Retinal pigment epithelial cell (primary cell): Measurements from ENCODE around the gene FOXO1.

ENCODE experiments used
- DNase-seq: peaks from one replicate; pipeline ENCODE4 v3.0.0-alpha.2; 2010; ENCODE audit warnings: low read depth
- H3K4me3 ChIP-seq: 2 replicates; pipeline ENCODE4 v1.5.1; 2011; ENCODE audit warnings: mild to moderate bottlenecking, low read length, control low read depth, moderate library complexity
- CTCF ChIP-seq: conservative IDR thresholded peaks from 2 replicates; pipeline ENCODE4 v1.5.1; 2011; ENCODE audit warnings: low read depth, low read length, control low read depth, inconsistent platforms

The FOXO1 gene

DNA sequence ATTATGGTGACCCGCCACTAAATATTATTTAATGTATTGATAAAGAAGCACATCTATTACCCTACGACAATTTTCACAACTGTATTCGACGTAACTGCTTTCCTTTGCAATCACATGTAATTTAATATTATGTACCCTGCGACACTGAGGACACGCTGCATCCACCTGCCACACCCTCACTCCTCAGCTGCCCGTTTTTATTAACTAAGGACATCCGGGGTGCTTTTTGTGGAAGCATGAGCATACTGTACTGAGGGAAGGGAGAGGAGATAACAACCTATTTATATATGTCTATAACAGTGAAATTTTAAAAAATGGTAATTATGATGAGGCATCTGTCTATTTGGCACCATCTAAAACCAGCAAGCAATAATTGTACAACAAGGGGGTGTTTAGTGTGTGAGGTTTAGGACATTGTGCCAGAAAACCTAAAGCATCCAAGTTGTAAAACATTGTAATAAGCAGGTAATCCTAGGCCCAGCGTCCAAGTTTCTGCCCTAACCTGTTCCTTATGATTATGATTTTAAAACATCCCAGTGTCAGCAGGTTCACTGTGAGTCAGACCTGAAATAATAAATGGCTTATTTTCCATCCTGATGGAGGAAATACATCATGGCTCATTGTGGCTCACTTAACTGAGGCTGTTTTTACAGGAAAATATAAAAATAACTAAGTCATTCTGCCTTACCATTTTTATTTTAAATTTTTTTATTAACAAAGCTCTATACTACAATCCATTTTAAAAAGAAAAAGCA, 56.3 kb downstream of the FOXO1 start:
- H3K4me3 ChIP-seq, result no peak overlapping the region
- TF ChIP-seq CTCF, result no peak
- DNase-seq, result no peak

DNA sequence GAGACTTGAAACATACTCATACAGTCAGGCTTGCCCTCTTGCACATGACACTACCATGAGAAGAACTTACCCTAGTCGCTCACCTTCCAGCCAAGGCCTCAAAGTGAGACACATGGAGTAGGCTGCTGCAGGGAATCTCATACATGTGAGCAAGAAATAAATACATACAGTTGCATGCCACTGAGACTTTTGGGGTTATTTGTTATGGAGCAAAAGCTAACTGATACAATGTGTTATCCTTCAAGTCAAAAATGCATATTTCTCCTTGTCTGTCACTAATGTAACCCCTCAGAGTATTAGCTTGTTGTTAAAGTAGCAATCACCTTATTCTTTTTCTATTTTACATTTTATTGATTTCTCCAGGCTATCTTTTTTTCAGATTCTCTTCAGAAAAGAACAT, 58.1 kb downstream of the FOXO1 start:
- no peak overlapping the region for H3K4me3 ChIP-seq
- no peak for DNase-seq
- no peak for TF ChIP-seq CTCF

DNA sequence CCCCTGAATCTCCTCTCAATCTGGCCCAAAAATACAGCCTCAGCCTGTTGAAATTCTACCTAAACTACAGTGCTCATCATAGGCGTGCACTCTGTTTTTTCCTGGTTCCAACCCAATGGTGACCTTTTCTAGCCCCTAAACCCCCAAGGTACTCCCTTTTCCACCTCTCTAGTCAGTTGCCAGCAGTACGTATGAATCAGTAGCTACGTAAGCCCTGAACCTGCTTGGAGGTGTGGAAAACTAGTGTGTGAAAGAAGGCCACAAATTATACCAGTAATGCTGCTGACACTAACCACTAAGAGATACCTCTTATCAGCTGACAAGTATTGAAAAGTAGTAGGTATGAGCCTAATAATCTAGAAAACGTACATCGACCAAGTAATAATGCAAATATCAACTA, 60.9 kb downstream of the FOXO1 start:
- no peak for TF ChIP-seq CTCF
- no peak overlapping the region for H3K4me3 ChIP-seq
- DNase-seq, result no peak

DNA sequence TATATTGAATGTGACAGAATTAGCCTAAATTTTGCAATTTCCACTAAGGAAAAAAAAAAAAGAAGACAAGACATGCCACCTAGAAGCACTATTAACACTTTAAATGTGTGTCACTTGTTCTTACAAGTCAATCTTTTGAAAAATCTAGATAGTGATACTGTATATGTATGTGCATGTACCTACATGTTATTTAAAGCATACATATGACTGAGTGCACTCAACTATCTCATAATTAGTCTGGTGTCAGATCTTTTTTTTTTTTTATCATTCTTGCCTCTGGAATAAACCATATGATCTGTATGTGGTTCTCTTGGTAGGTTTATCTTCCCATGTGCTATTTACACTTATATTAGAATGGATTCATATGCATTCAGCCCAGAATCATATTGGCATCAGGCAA, 62.3 kb downstream of the FOXO1 start:
- H3K4me3 ChIP-seq, result no peak overlapping the region
- TF ChIP-seq CTCF, result no peak

DNA sequence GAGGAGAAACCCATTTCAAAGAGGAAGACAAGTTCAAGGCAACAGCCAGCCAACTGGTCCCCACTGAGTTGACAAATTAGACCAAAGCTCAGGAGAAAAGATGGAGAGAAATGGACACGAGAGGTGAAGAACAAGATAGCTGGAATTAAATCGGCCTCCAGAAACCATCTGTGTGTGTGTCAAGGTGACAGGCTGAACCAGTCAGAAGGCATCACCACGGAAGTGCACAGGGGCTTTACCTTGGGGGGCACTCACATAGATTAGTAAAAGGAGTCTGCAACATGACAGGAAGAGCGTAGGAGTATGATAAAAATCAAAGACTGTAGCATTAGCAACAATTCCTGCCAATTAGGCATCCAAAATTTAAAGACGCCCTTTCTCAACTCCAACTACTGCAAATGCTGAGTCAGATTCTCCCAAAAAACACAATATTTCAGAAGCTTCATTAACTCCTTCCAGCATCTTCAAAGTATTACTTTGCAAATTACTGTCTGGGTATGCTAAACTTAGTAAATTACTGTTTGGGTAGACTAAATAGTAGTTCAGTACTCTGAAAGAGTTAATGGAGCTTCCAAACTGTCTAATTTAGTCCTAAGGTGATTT, 66.2 kb downstream of the FOXO1 start:
- H3K4me3 ChIP-seq, result no peak overlapping the region
- no peak for DNase-seq
- TF ChIP-seq CTCF, result no peak

More for the DNA sequence above, 62.3 kb downstream of the FOXO1 start:
- no peak for DNase-seq

- no peak for TF ChIP-seq CTCF
- H3K4me3 ChIP-seq, result no peak overlapping the region
- no peak for DNase-seq
Observed at GRCh38 chr13:40599747-40600146, 66.7 kb downstream of the FOXO1 start.

DNA sequence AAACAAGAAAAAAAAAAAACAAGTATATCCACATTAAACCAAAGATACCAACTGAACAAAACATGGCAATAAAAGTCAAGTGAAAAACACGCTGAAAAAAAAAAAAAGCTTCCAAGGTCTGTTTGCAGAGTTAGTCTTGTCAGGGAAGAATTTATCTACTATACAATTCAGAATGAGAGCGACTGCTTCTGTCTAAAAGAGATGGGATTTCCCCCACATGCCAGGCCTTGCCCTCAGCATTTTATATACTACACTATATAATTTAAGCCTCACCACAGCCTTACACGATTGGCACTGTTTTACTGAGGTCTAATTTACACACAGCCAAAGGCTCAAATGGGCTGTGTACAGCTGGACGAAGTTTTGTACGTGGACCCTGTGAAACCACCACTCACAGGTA, 67.3 kb downstream of the FOXO1 start:
- no peak for TF ChIP-seq CTCF
- no peak overlapping the region for H3K4me3 ChIP-seq
- no peak for DNase-seq
